Activated naive CD4-positive, alpha-beta T cell treated with anti-CD3 and anti-CD28 coated beads, Interleukin-2, amount 50 U/mL, for 72 hours (primary cell): ENCODE measurements around the gene B4GALT3. TPM values are rescaled to one million over a fixed set of nuclear protein-coding genes. Genes with fewer than 3 reads are reported as not detected.

Experiments
- ATAC-seq, 2 donors: fragments of 150-1000 bp; cut with Tn5 transposase; 2 replicates each; pipeline ENCODE4 v1.10.0; 2021; ENCODE audit warnings: mild to moderate bottlenecking in 2 of 2, moderate library complexity in 2 of 2
- DNase-seq, 2 donors: peaks; one replicate each; pipeline ENCODE4 v3.0.0; 2021 to 2022; ENCODE audit warnings: low spot score in 2 of 2
- H3K27ac Mint-ChIP-seq, 2 donors: one replicate each; pipeline ENCODE4 v1.8.0; 2022; ENCODE audit warnings: mild to moderate bottlenecking in 2 of 2, mixed read lengths in 2 of 2
- H3K36me3 Mint-ChIP-seq, 2 donors: one replicate each; pipeline ENCODE4 v1.8.0; 2022; ENCODE audit warnings: mixed read lengths in 2 of 2
- H3K9me3 Mint-ChIP-seq, 2 donors: one replicate each; pipeline ENCODE4 v1.8.0; 2022; ENCODE audit warnings: mixed read lengths in 2 of 2
- total RNA-seq, 2 donors: library from RNA; stranded (reverse); gene quantifications; one replicate each; pipeline ENCODE4 v1.2.3, GENCODE V29; 2022

The B4GALT3 gene
- total RNA-seq, 2 donors from 2014 or later, result 39.0 to 92.4 TPM

- H3K36me3 Mint-ChIP-seq, result peaks cover 3 to 19% of the 10 kb centered on the region in 2 donors
- DNase-seq (no peak), ATAC-seq (no peak)
- H3K27ac Mint-ChIP-seq, result peak overlapping the region; percentile 62 to 63
- no peaks in the 10 kb centered on the region for H3K9me3 Mint-ChIP-seq
Measured at GRCh38 chr1:161160671-161161145, 16.6 kb downstream of the B4GALT3 start.

- Mint-ChIP-seq H3K36me3 (peaks cover 11 to 24% of the 10 kb centered on the region in 2 donors), H3K27ac (peak overlapping the region; percentile 72 to 80), H3K9me3 (no peaks in the 10 kb centered on the region)
- ATAC-seq (no peak), DNase-seq (no peak)
Measured at GRCh38 chr1:161159913-161160243, 17.4 kb downstream of the B4GALT3 start.

GRCh38 chr1:161159087-161159912, 18.0 kb downstream of the B4GALT3 start, which contains the start of gene USP21:
USP21 (plus strand) TSS chr1:161159500; CDS start chr1:161160641, 1,141 bp downstream.
- Mint-ChIP-seq H3K27ac (peak within 1 kb of the TSS; percentile 80 to 95), H3K9me3 (no peaks in the 10 kb centered on the region), H3K36me3 (peaks cover 15 to 29% of the 10 kb centered on the region in 2 donors)
- ATAC-seq, result peak; percentile 90 to 94
- DNase-seq, result peak; percentile 91 to 92

GRCh38 chr1:161158316-161159010, 18.8 kb downstream of the B4GALT3 start:
- DNase-seq (no peak), ATAC-seq (no peak)
- H3K27ac Mint-ChIP-seq, result peak overlapping the region; percentile 80 to 95
- H3K36me3 Mint-ChIP-seq, result peaks cover 15 to 37% of the 10 kb centered on the region in 2 donors
- no peaks in the 10 kb centered on the region for H3K9me3 Mint-ChIP-seq

GRCh38 chr1:161157867-161158266, 19.4 kb downstream of the B4GALT3 start:
- H3K9me3 Mint-ChIP-seq, result no peaks in the 10 kb centered on the region
- ATAC-seq, result no peak
- H3K36me3 Mint-ChIP-seq, result peaks cover 15 to 38% of the 10 kb centered on the region in 2 donors
- H3K27ac Mint-ChIP-seq, result peak overlapping the region in 1 of 2 donors; percentile 62
- no peak for DNase-seq

GRCh38 chr1:161153682-161154337, 23.5 kb downstream of the B4GALT3 start, which contains the start of gene UFC1:
UFC1 (plus strand) TSS chr1:161153978; CDS start chr1:161153998, 20 bp downstream.
- H3K27ac Mint-ChIP-seq, result peak within 1 kb of the TSS; percentile 99 to 100
- ATAC-seq (peak; percentile 95 to 96), DNase-seq (peak; percentile 76 to 83)
- H3K36me3 Mint-ChIP-seq, result peaks cover 15 to 31% of the 10 kb centered on the region in 2 donors
- no peaks in the 10 kb centered on the region for H3K9me3 Mint-ChIP-seq

- Mint-ChIP-seq H3K36me3 (peaks cover 15 to 31% of the 10 kb centered on the region in 2 donors), H3K9me3 (no peaks in the 10 kb centered on the region), H3K27ac (peak overlapping the region; percentile 99 to 100)
- DNase-seq (peak in 1 of 2 donors; percentile 21), ATAC-seq (no peak)
Measured at GRCh38 chr1:161153176-161153575, 24.1 kb downstream of the B4GALT3 start.

GRCh38 chr1:161145832-161146231, 31.5 kb downstream of the B4GALT3 start:
- DNase-seq (no peak), ATAC-seq (no peak)
- Mint-ChIP-seq H3K9me3 (no peaks in the 10 kb centered on the region), H3K27ac (no peak overlapping the region), H3K36me3 (no peaks in the 10 kb centered on the region)

GRCh38 chr1:161140755-161141400, 36.4 kb downstream of the B4GALT3 start:
- ATAC-seq, result no peak
- H3K27ac Mint-ChIP-seq, result no peak overlapping the region
- DNase-seq, result no peak
- H3K9me3 Mint-ChIP-seq, result no peaks in the 10 kb centered on the region
- no peaks in the 10 kb centered on the region for H3K36me3 Mint-ChIP-seq

GRCh38 chr1:161139766-161140165, 37.5 kb downstream of the B4GALT3 start:
- H3K9me3 Mint-ChIP-seq, result no peaks in the 10 kb centered on the region
- ATAC-seq (no peak), DNase-seq (peak; percentile 11 to 55)
- H3K27ac Mint-ChIP-seq, result no peak overlapping the region
- no peaks in the 10 kb centered on the region for H3K36me3 Mint-ChIP-seq

- H3K27ac Mint-ChIP-seq, result peak overlapping the region; percentile 17 to 31
Measured at GRCh38 chr1:161138431-161138830, 38.9 kb downstream of the B4GALT3 start.

GRCh38 chr1:161137881-161138280, 39.4 kb downstream of the B4GALT3 start:
- Mint-ChIP-seq H3K27ac (no peak overlapping the region), H3K9me3 (no peaks in the 10 kb centered on the region), H3K36me3 (no peaks in the 10 kb centered on the region)
- no peak for ATAC-seq
- no peak for DNase-seq

More at GRCh38 chr1:161138431-161138830, 38.9 kb downstream of the B4GALT3 start:
- DNase-seq, result no peak
- no peak for ATAC-seq
- Mint-ChIP-seq H3K9me3 (no peaks in the 10 kb centered on the region), H3K36me3 (no peaks in the 10 kb centered on the region)

- peaks cover 0 to 14% of the 10 kb centered on the region in 2 donors for H3K36me3 Mint-ChIP-seq
- ATAC-seq (peak in 1 of 2 donors; percentile 8), DNase-seq (no peak)
- no peaks in the 10 kb centered on the region for H3K9me3 Mint-ChIP-seq
- H3K27ac Mint-ChIP-seq, result no peak overlapping the region
Measured at GRCh38 chr1:161133220-161133740, 44.0 kb downstream of the B4GALT3 start.

- Mint-ChIP-seq H3K36me3 (peaks cover 0 to 17% of the 10 kb centered on the region in 2 donors), H3K27ac (peak within 1 kb of the TSS in 1 of 2 donors; percentile 92), H3K9me3 (no peaks in the 10 kb centered on the region)
- DNase-seq (peak; percentile 90 to 92), ATAC-seq (peak; percentile 93 to 94)
Measured at GRCh38 chr1:161132410-161133219, 44.7 kb downstream of the B4GALT3 start, which contains the start of gene DEDD. DEDD (minus strand) TSS chr1:161132667; CDS start chr1:161124462, 8,205 bp downstream.
